Liver (tissue), 9 donors: ENCODE data around the gene ARR3. TPM values are rescaled to one million over a fixed set of nuclear protein-coding genes. Genes with fewer than 3 reads are reported as not detected.
"Not testable (repeated sequence)": the region's sequence is repeated elsewhere in the genome, so short reads cannot be mapped to it uniquely, and the experiment has no call there.

Source experiments
- DNase-seq: peaks from one replicate; pipeline ENCODE4 v3.0.0-alpha.2; 2017; ENCODE audit warnings: low spot score
- H3K27ac ChIP-seq, 2 donors: one replicate each; pipeline ENCODE4 v1.7.0; 2013; ENCODE audit warnings: inconsistent platforms in 2 of 2, low read length in 2 of 2, control low read depth in 1 of 2, low read depth in 1 of 2, mild to moderate bottlenecking in 1 of 2
- H3K27me3 ChIP-seq, 4 donors: one replicate each; pipeline versions ENCODE4 v1.6.1 to v1.7.0; 2013; ENCODE audit warnings: low read length in 3 of 4, inconsistent platforms in 1 of 4, mild to moderate bottlenecking in 1 of 4, moderate library complexity in 1 of 4; ENCODE audit not compliant: control insufficient read depth in 4 of 4, insufficient read depth in 4 of 4
- H3K36me3 ChIP-seq, 4 donors: one replicate each; pipeline versions ENCODE4 v1.6.1 to v1.7.0; 2013; ENCODE audit warnings: low read length in 3 of 4, mild to moderate bottlenecking in 3 of 4, low read depth in 1 of 4, moderate library complexity in 1 of 4; ENCODE audit not compliant: control insufficient read depth in 4 of 4, insufficient read depth in 3 of 4
- H3K4me1 ChIP-seq, 4 donors: one replicate each; pipeline versions ENCODE4 v1.6.1 to v1.7.0; 2013; ENCODE audit warnings: low read length in 3 of 4, mild to moderate bottlenecking in 3 of 4, moderate library complexity in 1 of 4; ENCODE audit not compliant: control insufficient read depth in 4 of 4, insufficient read depth in 4 of 4
- H3K4me3 ChIP-seq, 3 donors: one replicate each; pipeline versions ENCODE4 v1.6.1 to v1.7.0; 2013; ENCODE audit warnings: low read length in 3 of 3, control low read depth in 1 of 3, low read depth in 1 of 3, mild to moderate bottlenecking in 1 of 3
- H3K9ac ChIP-seq, 2 donors: one replicate each; pipeline ENCODE4 v1.7.0; 2013; ENCODE audit warnings: low read length in 2 of 2, mild to moderate bottlenecking in 2 of 2, moderate library complexity in 2 of 2, control low read depth in 1 of 2, low read depth in 1 of 2
- H3K9me3 ChIP-seq, 4 donors: one replicate each; pipeline versions ENCODE4 v1.6.1 to v1.7.0; 2013; ENCODE audit warnings: low read length in 3 of 4; ENCODE audit not compliant: control insufficient read depth in 4 of 4
- ATF3 ChIP-seq: IDR thresholded peaks from 2 replicates; pipeline ENCODE4 v1.6.1; 2016; ENCODE audit warnings: antibody characterized with exemption
- CTCF ChIP-seq: fragments of 150-350 bp; IDR thresholded peaks from 2 replicates; pipeline ENCODE4 v1.5.1; 2017; ENCODE audit warnings: improper control_type of control experiment, low read depth, low read length; ENCODE audit not compliant: missing input control
- HNF4A ChIP-seq, 2 donors: conservative IDR thresholded peaks; 2 replicates each; pipeline ENCODE4 v1.6.1; 2016; ENCODE audit warnings: antibody characterized with exemption in 2 of 2, mild to moderate bottlenecking in 2 of 2
- JUND ChIP-seq, 2 donors: IDR thresholded peaks; 2 replicates each; pipeline ENCODE4 v1.6.1; 2016; ENCODE audit warnings: antibody characterized with exemption in 2 of 2
- MAX ChIP-seq: IDR thresholded peaks from 2 replicates; pipeline ENCODE4 v1.6.1; 2016; ENCODE audit warnings: antibody characterized with exemption
- RAD21 ChIP-seq, 2 donors: IDR thresholded peaks; 2 replicates each; pipeline ENCODE4 v1.6.1; 2016; ENCODE audit warnings: antibody characterized with exemption in 2 of 2, mild to moderate bottlenecking in 2 of 2
- TAF1 ChIP-seq: conservative IDR thresholded peaks from 2 replicates; pipeline ENCODE4 v1.6.1; 2016; ENCODE audit warnings: antibody characterized with exemption, mild to moderate bottlenecking
- YY1 ChIP-seq: IDR thresholded peaks from 2 replicates; pipeline ENCODE4 v1.6.1; 2016; ENCODE audit warnings: antibody characterized with exemption, mild to moderate bottlenecking
- ZBTB33 ChIP-seq: IDR thresholded peaks from 2 replicates; pipeline ENCODE4 v1.6.1; 2016; ENCODE audit warnings: antibody characterized with exemption
- WGBS: extraction: QIAGEN DNeasy Blood & Tissue Kit; methylation state at CpG from one replicate; pipeline ENCODE4 v1.1.7; 2013; 5-methylcytosine and 5-hydroxymethylcytosine counted together
- polyA plus RNA-seq, 2 donors: library from polyadenylated mRNA; stranded (reverse) in 1 of 2; unstranded in 1 of 2; fragments of 200-250 nt in 1 of 2; fragments of >200 nt in 1 of 2; fragmentation: Nextera tagmentation in 1 of 2; extraction: Ambion mirVana in 1 of 2; gene quantifications; one replicate each; pipeline versions ENCODE4 v1.2.1 to v1.2.3, GENCODE V29; 2013 to 2015
- total RNA-seq, 2 donors: library from RNA; depleted of rRNA; stranded (reverse); fragments of >200 nt; gene quantifications; one replicate each; pipeline ENCODE4 v1.2.3, GENCODE V29; 2014
- donor health status: healthy.
- donor health status: healthy.
- donor health status: healthy.
- donor health status: healthy.
- donor health status: healthy.

The ARR3 gene
- total and polyA plus RNA-seq, 4 donors = not detected

GRCh38 chrX:70262952-70263567 is 5.1 kb upstream of the ARR3 start:
- no peaks in the 10 kb centered on the region for H3K36me3 ChIP-seq
- H3K9me3 ChIP-seq = no peaks in the 10 kb centered on the region
- no peak overlapping the region for H3K27ac ChIP-seq
- TF ChIP-seq JUND (IDR thresholded peaks at IDR 0.05) (no peak), MAX (no peak), HNF4A (conservative IDR thresholded peaks at IDR 0.05) (no peak), ZBTB33 (no peak), ATF3 (no peak), RAD21 (IDR thresholded peaks at IDR 0.05) (peak; percentile 59 to 78), CTCF (peak; percentile 46)
- H3K9ac ChIP-seq = no peak overlapping the region
- peak; percentile 37 for DNase-seq
- H3K27me3 ChIP-seq = no peaks in the 10 kb centered on the region
- no peaks in the 10 kb centered on the region for H3K4me1 ChIP-seq
- 32% methylated on average over 7 of the region's 7 CpGs for WGBS
- no peak overlapping the region for H3K4me3 ChIP-seq

- Histone ChIP-seq H3K27ac (no peak overlapping the region), H3K4me3 (no peak overlapping the region), H3K27me3 (no peaks in the 10 kb centered on the region), H3K9ac (no peak overlapping the region), H3K9me3 (no peaks in the 10 kb centered on the region), H3K36me3 (no peaks in the 10 kb centered on the region), H3K4me1 (no peaks in the 10 kb centered on the region)
- no peak for DNase-seq
- no peak for TF ChIP-seq HNF4A (conservative IDR thresholded peaks at IDR 0.05)
- TF ChIP-seq RAD21 (IDR thresholded peaks at IDR 0.05) = no peak
- WGBS = 64% methylated on average over 3 of the region's 3 CpGs
These were observed 3.4 kb upstream of the ARR3 start for GRCh38 chrX:70264784-70265183.

GRCh38 chrX:70274029-70274428 is 5.9 kb downstream of the ARR3 start:
- H3K9me3 ChIP-seq, H3K36me3 ChIP-seq, DNase-seq, H3K27ac ChIP-seq, H3K27me3 ChIP-seq, H3K9ac ChIP-seq, H3K4me3 ChIP-seq, H3K4me1 ChIP-seq: not testable (repeated sequence)
- 84% methylated on average over 7 of the region's 7 CpGs for WGBS

- Histone ChIP-seq H3K4me1 (no peaks in the 10 kb centered on the region), H3K36me3 (no peaks in the 10 kb centered on the region), H3K27me3 (peaks cover 0 to 2% (median 0%) of the 10 kb centered on the region in 4 donors), H3K27ac (no peak overlapping the region), H3K9me3 (no peaks in the 10 kb centered on the region), H3K4me3 (no peak overlapping the region), H3K9ac (no peak overlapping the region)
- no peak for DNase-seq
- TF ChIP-seq TAF1 = no peak
- no peak for TF ChIP-seq YY1
- TF ChIP-seq CTCF = no peak
- 97% methylated on average over 3 of the region's 3 CpGs for WGBS
These were observed 10.9 kb downstream of the ARR3 start for GRCh38 chrX:70279081-70279480.
